Naive thymus-derived CD4-positive, alpha-beta T cell (primary cell): Measurements from ENCODE around the gene MED19. TPM values are rescaled to one million over a fixed set of nuclear protein-coding genes. Genes with fewer than 3 reads are reported as not detected.

Experiments used
- ATAC-seq: fragments of 150-1000 bp; cut with Tn5 transposase; 2 replicates; pipeline ENCODE4 v1.10.0; 2021; ENCODE audit warnings: mild to moderate bottlenecking, moderate library complexity
- CTCF ChIA-PET: fragments of 350-600 bp; sonication (Branson Sonifier 250); formaldehyde crosslinking; loops from one replicate; lab custom pipeline; 2021; ENCODE audit warnings: antibody characterized with exemption; lab: Charles Lee
- POLR2A ChIA-PET: fragments of 350-600 bp; sonication (Branson Sonifier 250); formaldehyde crosslinking; loops from one replicate; lab custom pipeline; 2021; ENCODE audit warnings: antibody characterized with exemption, inconsistent platforms; lab: Charles Lee
- DNase-seq, 9 donors: peaks; one replicate each; pipeline versions ENCODE4 v3.0.0 to v3.0.0-alpha.2; 2020 to 2022; ENCODE audit warnings: mixed read lengths in 1 of 9
- H3K27ac ChIP-seq: one replicate; pipeline ENCODE4 v1.7.0; 2013; ENCODE audit warnings: mild to moderate bottlenecking, low read depth, low read length, moderate library complexity
- H3K27me3 ChIP-seq, 2 donors: one replicate each; pipeline ENCODE4 v1.7.0; 2013; ENCODE audit warnings: low read length in 2 of 2, mild to moderate bottlenecking in 2 of 2, moderate library complexity in 2 of 2; ENCODE audit not compliant: control insufficient read depth in 2 of 2, insufficient read depth in 2 of 2
- H3K36me3 ChIP-seq, 3 experiments: 1 replicate in 2 of 3; 2 replicates in 1 of 3; pipeline ENCODE4 v1.7.0; 2013; ENCODE audit warnings: low read length in 3 of 3, mild to moderate bottlenecking in 3 of 3, moderate library complexity in 1 of 3; ENCODE audit not compliant: insufficient read depth in 3 of 3, control insufficient read depth in 2 of 3
- H3K4me1 ChIP-seq, 2 donors: one replicate each; pipeline ENCODE4 v1.7.0; 2013; ENCODE audit warnings: low read length in 2 of 2, mild to moderate bottlenecking in 2 of 2, moderate library complexity in 1 of 2; ENCODE audit not compliant: control insufficient read depth in 2 of 2, insufficient read depth in 2 of 2
- H3K4me3 ChIP-seq: 2 replicates; pipeline ENCODE4 v1.7.0; 2013; ENCODE audit warnings: mild to moderate bottlenecking, low read length
- H3K9me3 ChIP-seq, 3 experiments: 1 replicate in 2 of 3; 2 replicates in 1 of 3; pipeline ENCODE4 v1.7.0; 2013; ENCODE audit warnings: low read length in 3 of 3; ENCODE audit not compliant: control insufficient read depth in 2 of 3
- H3K27ac Mint-ChIP-seq, 9 donors: one replicate each; pipeline ENCODE4 v1.8.0; 2020 to 2022; ENCODE audit warnings: mixed read lengths in 9 of 9, mild to moderate bottlenecking in 8 of 9, moderate library complexity in 5 of 9, inconsistent platforms in 2 of 9
- H3K27me3 Mint-ChIP-seq, 5 donors: one replicate each; pipeline ENCODE4 v1.8.0; 2021 to 2022; ENCODE audit warnings: mixed read lengths in 5 of 5, mild to moderate bottlenecking in 1 of 5
- H3K36me3 Mint-ChIP-seq, 5 donors: one replicate each; pipeline ENCODE4 v1.8.0; 2020 to 2022; ENCODE audit warnings: mixed read lengths in 5 of 5, mild to moderate bottlenecking in 3 of 5, inconsistent platforms in 1 of 5
- H3K4me1 Mint-ChIP-seq, 7 donors: one replicate each; pipeline ENCODE4 v1.8.0; 2020 to 2022; ENCODE audit warnings: mixed read lengths in 7 of 7, mild to moderate bottlenecking in 3 of 7, inconsistent platforms in 1 of 7
- H3K4me3 Mint-ChIP-seq, 10 donors: one replicate each; pipeline ENCODE4 v1.8.0; 2020 to 2022; ENCODE audit warnings: mild to moderate bottlenecking in 10 of 10, mixed read lengths in 10 of 10, moderate library complexity in 6 of 10, inconsistent platforms in 2 of 10
- H3K9me3 Mint-ChIP-seq, 11 donors: one replicate each; pipeline ENCODE4 v1.8.0; 2020 to 2022; ENCODE audit warnings: mixed read lengths in 11 of 11, mild to moderate bottlenecking in 4 of 11, inconsistent platforms in 1 of 11, moderate library complexity in 1 of 11
- intact Hi-C, 2 donors: fragments of 100-400 bp; cut with micrococcal nuclease; formaldehyde crosslinking; loops; one replicate each; pipeline ENCODE4 v1.15.1; 2023
- polyA plus RNA-seq, 2 donors: library from polyadenylated mRNA; unstranded; fragments of 300-500 nt; fragmentation: Illumina TruSeq; gene quantifications; one replicate each; pipeline ENCODE4 v1.2.3, GENCODE V29; 2021
- total RNA-seq, 6 experiments: library from RNA in 5 of 6; stranded (reverse) in 5 of 6; gene quantifications; 1 replicate in 5 of 6; 2 replicates in 1 of 6; pipeline ENCODE4 v1.2.3 and lab custom pipeline; 2021 to 2026

Gene MED19
- total and polyA plus RNA-seq, 7 experiments from 2014 or later: 10.2 to 15.6 (median 12.4) TPM

GRCh38 chr11:57746920-57747319 is 34.9 kb upstream of the MED19 start:
- ChIA-PET POLR2A (interaction anchor here (0.6 kb wide), 1 partner anchor 46 kb away, joined by 4 read pairs; no protein-coding TSS in a partner anchor), CTCF (interaction anchor here (2.3 kb wide), 1 partner anchor 54 kb away, joined by 14 read pairs; no protein-coding TSS in a partner anchor)
- no peak overlapping the region for H3K4me3 ChIP-seq
- no peak overlapping the region for H3K27ac ChIP-seq
- no peaks in the 10 kb centered on the region for H3K27me3 ChIP-seq
- Mint-ChIP-seq H3K27ac (peak overlapping the region; percentile 25 to 87 (median 73)), H3K4me3 (no peak overlapping the region), H3K4me1 (peaks cover 14 to 57% (median 47%) of the 10 kb centered on the region in 7 donors), H3K9me3 (peaks cover 0 to 2% (median 0%) of the 10 kb centered on the region in 11 donors), H3K27me3 (no peaks in the 10 kb centered on the region), H3K36me3 (peaks cover 2 to 40% (median 15%) of the 10 kb centered on the region in 5 donors)
- peaks cover 0 to 36% (median 5%) of the 10 kb centered on the region in 3 experiments for H3K36me3 ChIP-seq
- ATAC-seq (no peak), DNase-seq (no peak)
- peaks cover 11 to 20% of the 10 kb centered on the region in 2 donors for H3K4me1 ChIP-seq
- intact Hi-C loops: loop anchor here in 1 of 2 donors (10.0 kb wide), 1 partner anchor 1308 kb away; no protein-coding TSS in a partner anchor
- H3K9me3 ChIP-seq: no peaks in the 10 kb centered on the region

GRCh38 chr11:57745206-57745605 is 33.2 kb upstream of the MED19 start:
- Histone ChIP-seq H3K4me1 (peaks cover 16 to 23% of the 10 kb centered on the region in 2 donors), H3K27me3 (no peaks in the 10 kb centered on the region), H3K27ac (no peak overlapping the region), H3K4me3 (no peak overlapping the region), H3K36me3 (peaks cover 0 to 42% (median 5%) of the 10 kb centered on the region in 3 experiments), H3K9me3 (no peaks in the 10 kb centered on the region)
- Mint-ChIP-seq H3K4me1 (peaks cover 12 to 62% (median 55%) of the 10 kb centered on the region in 7 donors), H3K27me3 (no peaks in the 10 kb centered on the region), H3K4me3 (peak overlapping the region in 2 of 10 donors; percentile 7 to 33), H3K9me3 (peaks cover 0 to 4% (median 0%) of the 10 kb centered on the region in 11 donors), H3K36me3 (peaks cover 4 to 37% (median 18%) of the 10 kb centered on the region in 5 donors), H3K27ac (peak overlapping the region; percentile 0 to 97 (median 65))
- intact Hi-C loops: loop anchor here in 1 of 2 donors (10.0 kb wide), 1 partner anchor 1310 kb away; no protein-coding TSS in a partner anchor
- ChIA-PET CTCF (interaction anchor here (2.5 kb wide), 1 partner anchor 55 kb away, joined by 12 read pairs; no protein-coding TSS in a partner anchor), POLR2A (interaction anchor here (0.6 to 1.0 kb wide), 2 partner anchors 62 to 92 kb away, joined by 3 to 4 read pairs; no protein-coding TSS in a partner anchor)
- no peak for ATAC-seq
- no peak for DNase-seq

- Mint-ChIP-seq H3K36me3 (peaks cover 4 to 37% (median 18%) of the 10 kb centered on the region in 5 donors), H3K27ac (peak overlapping the region; percentile 3 to 97 (median 60)), H3K27me3 (no peaks in the 10 kb centered on the region), H3K4me3 (peak overlapping the region in 8 of 10 donors; percentile 31 to 70 (median 52)), H3K4me1 (peaks cover 12 to 62% (median 55%) of the 10 kb centered on the region in 7 donors), H3K9me3 (peaks cover 0 to 4% (median 0%) of the 10 kb centered on the region in 11 donors)
- H3K4me1 ChIP-seq: peaks cover 16 to 23% of the 10 kb centered on the region in 2 donors
- intact Hi-C loops: loop anchor here in 1 of 2 donors (10.0 kb wide), 1 partner anchor 1310 kb away; no protein-coding TSS in a partner anchor
- ChIA-PET POLR2A (interaction anchor here (0.7 to 4.0 kb wide), 3 partner anchors 12 to 56 kb away, joined by 3 to 26 read pairs (median 4); no protein-coding TSS in a partner anchor), CTCF (interaction anchor here (1.1 to 2.5 kb wide), 2 partner anchors 12 to 56 kb away, joined by 5 to 12 read pairs; no protein-coding TSS in a partner anchor)
- H3K9me3 ChIP-seq: no peaks in the 10 kb centered on the region
- peaks cover 0 to 41% (median 5%) of the 10 kb centered on the region in 3 experiments for H3K36me3 ChIP-seq
- peak overlapping the region; percentile 31 for H3K27ac ChIP-seq
- ATAC-seq: no peak
- DNase-seq: no peak
- H3K4me3 ChIP-seq: no peak overlapping the region
- H3K27me3 ChIP-seq: no peaks in the 10 kb centered on the region
These were observed 32.3 kb upstream of the MED19 start for GRCh38 chr11:57744357-57744756.

GRCh38 chr11:57742087-57742452 is 30.1 kb upstream of the MED19 start:
- H3K27ac Mint-ChIP-seq: peak overlapping the region; percentile 97 to 100 (median 98)
- H3K4me1 Mint-ChIP-seq: peaks cover 12 to 54% (median 47%) of the 10 kb centered on the region in 7 donors
- no peaks in the 10 kb centered on the region for H3K9me3 ChIP-seq
- POLR2A ChIA-PET: interaction anchor here (0.6 to 4.0 kb wide), 25 partner anchors 10 to 901 kb away, joined by 3 to 26 read pairs (median 5); partner anchors contain the start of genes BTBD18, LPXN, MED19 and SSRP1
- H3K4me3 ChIP-seq: peak overlapping the region; percentile 86
- H3K4me1 ChIP-seq: peaks cover 16 to 23% of the 10 kb centered on the region in 2 donors
- peaks cover 4 to 45% (median 18%) of the 10 kb centered on the region in 5 donors for H3K36me3 Mint-ChIP-seq
- intact Hi-C loops: loop anchor here in 1 of 2 donors (10.0 kb wide), 1 partner anchor 1313 kb away; no protein-coding TSS in a partner anchor
- CTCF ChIA-PET: interaction anchor here (2.2 kb wide), 1 partner anchor 58 kb away, joined by 16 read pairs; no protein-coding TSS in a partner anchor
- peak overlapping the region; percentile 90 to 100 (median 99) for H3K4me3 Mint-ChIP-seq
- peaks cover 0 to 56% (median 5%) of the 10 kb centered on the region in 3 experiments for H3K36me3 ChIP-seq
- H3K27me3 Mint-ChIP-seq: no peaks in the 10 kb centered on the region
- peak overlapping the region; percentile 93 for H3K27ac ChIP-seq
- ATAC-seq: no peak
- no peak for DNase-seq
- H3K9me3 Mint-ChIP-seq: peaks cover 0 to 4% (median 0%) of the 10 kb centered on the region in 11 donors
- H3K27me3 ChIP-seq: no peaks in the 10 kb centered on the region

GRCh38 chr11:57741132-57742086 is 29.4 kb upstream of the MED19 start, which contains the start of gene SELENOH:
Gene SELENOH, plus strand, starts transcription at chr11:57741491. Its CDS starts 105 bp downstream, at chr11:57741596.
- Mint-ChIP-seq H3K36me3 (peaks cover 4 to 42% (median 18%) of the 10 kb centered on the region in 5 donors), H3K27ac (peak within 1 kb of the TSS; percentile 97 to 100 (median 98)), H3K27me3 (no peaks in the 10 kb centered on the region), H3K4me1 (peaks cover 12 to 50% (median 41%) of the 10 kb centered on the region in 7 donors), H3K9me3 (peaks cover 0 to 4% (median 0%) of the 10 kb centered on the region in 11 donors), H3K4me3 (peak within 1 kb of the TSS; percentile 90 to 100 (median 99))
- Histone ChIP-seq H3K4me1 (peaks cover 16 to 23% of the 10 kb centered on the region in 2 donors), H3K27ac (peak within 1 kb of the TSS; percentile 93), H3K27me3 (no peaks in the 10 kb centered on the region), H3K36me3 (peaks cover 0 to 56% (median 5%) of the 10 kb centered on the region in 3 experiments), H3K9me3 (no peaks in the 10 kb centered on the region), H3K4me3 (peak within 1 kb of the TSS; percentile 86)
- CTCF ChIA-PET: interaction anchor here (2.2 kb wide), 1 partner anchor 59 kb away, joined by 16 read pairs; no protein-coding TSS in a partner anchor
- POLR2A ChIA-PET: interaction anchor here (0.6 to 4.0 kb wide), 30 partner anchors 10 to 902 kb away, joined by 3 to 26 read pairs (median 4); partner anchors contain the start of genes BTBD18, LPXN, MED19 and SSRP1
- intact Hi-C loops: loop anchor here (1.0 to 10.0 kb wide), 14 partner anchors 29 to 1313 kb away; partner anchors contain the start of genes CLP1 (in 2 of the 2), MED19 (in 2 of the 2), SSRP1 (in 2 of the 2) and TIMM10 (in 2 of the 2)
- peak; percentile 75 to 96 (median 91) for DNase-seq
- ATAC-seq: peak; percentile 94
